Measurements from ENCODE around the gene BOK. TPM values are rescaled to one million over a fixed set of nuclear protein-coding genes. Genes with fewer than 3 reads are reported as not detected.
A peak's percentile ranks its signal among the peaks of the same experiment; 100 is the strongest.

Gene BOK
- total RNA-seq, 1 donor from 2014 or later, result 13.8 TPM

- no peak for DNase-seq
- Mint-ChIP-seq H3K9me3 (ENCODE audit: unreplicated experiment) (peaks cover 4% of the 10 kb centered on the region), H3K27me3 (ENCODE audit: unreplicated experiment) (peaks cover 3% of the 10 kb centered on the region), H3K4me1 (ENCODE audit: low read depth, unreplicated experiment) (no peaks in the 10 kb centered on the region), H3K4me3 (ENCODE audit: unreplicated experiment) (no peak overlapping the region), H3K27ac (ENCODE audit: unreplicated experiment) (no peak overlapping the region), H3K36me3 (ENCODE audit: unreplicated experiment) (peaks cover 2% of the 10 kb centered on the region)
- no peak for TF ChIP-seq CTCF (IDR thresholded peaks at IDR 0.05; ENCODE audit: partially characterized antibody, unreplicated experiment)
Measured at GRCh38 chr2:241592126-241592845, 33.7 kb downstream of the BOK start.

- Mint-ChIP-seq H3K4me3 (ENCODE audit: unreplicated experiment) (no peak overlapping the region), H3K36me3 (ENCODE audit: unreplicated experiment) (no peaks in the 10 kb centered on the region), H3K4me1 (ENCODE audit: low read depth, unreplicated experiment) (peaks cover 10% of the 10 kb centered on the region), H3K27me3 (ENCODE audit: unreplicated experiment) (peaks cover 3% of the 10 kb centered on the region), H3K27ac (ENCODE audit: unreplicated experiment) (no peak overlapping the region), H3K9me3 (ENCODE audit: unreplicated experiment) (peaks cover 2% of the 10 kb centered on the region)
- no peak for DNase-seq
- no peak for TF ChIP-seq CTCF (IDR thresholded peaks at IDR 0.05; ENCODE audit: partially characterized antibody, unreplicated experiment)
Measured at GRCh38 chr2:241593271-241593670, 34.7 kb downstream of the BOK start.

DNA sequence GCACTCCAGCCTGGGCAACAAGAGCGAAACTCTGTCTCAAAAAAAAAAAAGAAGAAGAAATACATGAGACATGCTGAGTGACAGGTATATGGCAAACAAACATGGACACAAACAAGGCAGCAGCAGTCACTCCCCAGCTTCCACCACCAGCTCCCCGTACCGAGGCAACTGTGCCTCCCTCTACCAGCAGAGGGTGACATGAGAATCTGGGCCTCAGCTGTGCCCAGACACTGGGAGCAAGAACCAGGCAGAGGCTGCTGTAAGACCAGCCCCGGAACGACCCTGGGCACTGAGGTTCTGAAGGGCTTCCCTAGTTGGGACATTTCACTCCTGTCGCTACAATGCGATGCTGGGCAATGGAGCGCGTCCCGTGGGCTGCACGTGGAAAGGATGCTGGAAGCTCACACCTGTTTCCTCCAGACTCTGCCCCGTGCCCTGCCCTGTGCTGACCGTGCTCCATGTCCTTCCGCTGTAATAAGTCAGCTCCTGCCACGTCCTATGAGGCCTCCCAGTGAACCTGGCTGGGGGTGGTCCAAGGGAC lies 37.1 kb downstream of the BOK start:
- Mint-ChIP-seq H3K27ac (ENCODE audit: unreplicated experiment) (no peak overlapping the region), H3K4me1 (ENCODE audit: low read depth, unreplicated experiment) (peaks cover 11% of the 10 kb centered on the region), H3K4me3 (ENCODE audit: unreplicated experiment) (no peak overlapping the region), H3K27me3 (ENCODE audit: unreplicated experiment) (no peaks in the 10 kb centered on the region), H3K9me3 (ENCODE audit: unreplicated experiment) (peaks cover 2% of the 10 kb centered on the region), H3K36me3 (ENCODE audit: unreplicated experiment) (no peaks in the 10 kb centered on the region)
- DNase-seq, result no peak
- TF ChIP-seq CTCF (IDR thresholded peaks at IDR 0.05; ENCODE audit: partially characterized antibody, unreplicated experiment), result no peak

DNA sequence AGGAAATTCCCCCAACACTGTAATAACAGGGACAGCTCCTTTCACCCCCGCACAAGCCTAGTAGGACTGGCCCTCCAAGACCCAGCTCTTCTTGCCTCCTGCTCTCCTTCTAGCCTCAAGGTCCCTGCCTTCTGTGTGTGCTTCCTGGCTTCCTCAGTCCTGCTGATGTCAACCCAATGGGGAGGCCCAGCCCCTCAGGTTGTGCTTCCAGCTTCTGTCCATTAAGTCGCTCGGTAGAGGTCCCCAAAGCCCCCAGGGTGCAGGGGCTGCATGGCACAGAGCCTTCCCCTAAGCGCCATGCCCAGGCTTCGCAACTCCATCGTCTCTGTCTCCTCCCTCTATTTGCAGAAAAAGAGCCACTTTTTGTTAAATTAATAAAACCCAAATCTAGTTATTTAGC lies 39.0 kb downstream of the BOK start:
- peaks cover 5% of the 10 kb centered on the region for H3K36me3 Mint-ChIP-seq (ENCODE audit: unreplicated experiment)
- peaks cover 11% of the 10 kb centered on the region for H3K4me1 Mint-ChIP-seq (ENCODE audit: low read depth, unreplicated experiment)
- H3K4me3 Mint-ChIP-seq (ENCODE audit: unreplicated experiment), result peak overlapping the region; percentile 3
- H3K27me3 Mint-ChIP-seq (ENCODE audit: unreplicated experiment), result peaks cover 2% of the 10 kb centered on the region
- DNase-seq, result no peak
- H3K9me3 Mint-ChIP-seq (ENCODE audit: unreplicated experiment), result peaks cover 4% of the 10 kb centered on the region
- TF ChIP-seq CTCF (IDR thresholded peaks at IDR 0.05; ENCODE audit: partially characterized antibody, unreplicated experiment), result no peak
- H3K27ac Mint-ChIP-seq (ENCODE audit: unreplicated experiment), result no peak overlapping the region

DNA sequence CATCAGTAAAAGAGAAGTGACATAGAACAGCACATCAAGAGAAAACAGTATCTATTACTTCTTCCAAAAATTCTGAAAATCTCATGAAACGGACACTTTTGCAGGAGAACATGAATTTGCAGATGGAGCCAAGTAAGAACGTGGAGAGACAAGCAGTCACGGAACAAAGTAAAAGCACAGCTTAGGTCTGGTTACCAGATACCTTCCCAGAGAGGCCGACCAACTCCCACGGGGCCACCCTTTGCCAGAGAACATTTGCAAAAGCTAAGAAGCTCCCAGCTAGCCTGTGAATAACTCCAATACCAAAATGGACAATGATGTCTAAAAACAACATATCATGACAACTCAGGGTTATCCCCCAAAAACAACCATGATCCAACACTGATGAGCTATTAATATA lies 39.5 kb downstream of the BOK start:
- H3K27me3 Mint-ChIP-seq (ENCODE audit: unreplicated experiment), result peaks cover 2% of the 10 kb centered on the region
- H3K9me3 Mint-ChIP-seq (ENCODE audit: unreplicated experiment), result peaks cover 4% of the 10 kb centered on the region
- H3K36me3 Mint-ChIP-seq (ENCODE audit: unreplicated experiment), result peaks cover 5% of the 10 kb centered on the region
- peaks cover 11% of the 10 kb centered on the region for H3K4me1 Mint-ChIP-seq (ENCODE audit: low read depth, unreplicated experiment)
- H3K4me3 Mint-ChIP-seq (ENCODE audit: unreplicated experiment), result peak overlapping the region; percentile 3
- no peak overlapping the region for H3K27ac Mint-ChIP-seq (ENCODE audit: unreplicated experiment)
- DNase-seq, result peak; percentile 80
- no peak for TF ChIP-seq CTCF (IDR thresholded peaks at IDR 0.05; ENCODE audit: partially characterized antibody, unreplicated experiment)
